ENCODE results near the gene FOXL1.

FOXL1 gene

GRCh38 chr16:86540894-86541293, 37.5 kb upstream of the FOXL1 start:
- H3K4me3 ChIP-seq (ENCODE audit: low read length), result no peak overlapping the region
- TF ChIP-seq CTCF (conservative IDR thresholded peaks at IDR 0.05; ENCODE audit: low read depth, low read length), result no peak

GRCh38 chr16:86541560-86541959, 36.8 kb upstream of the FOXL1 start:
- H3K4me3 ChIP-seq (ENCODE audit: low read length), result no peak overlapping the region
- no peak for TF ChIP-seq CTCF (conservative IDR thresholded peaks at IDR 0.05; ENCODE audit: low read depth, low read length)
- no peak for DNase-seq (ENCODE audit: low read depth)

More at GRCh38 chr16:86540894-86541293, 37.5 kb upstream of the FOXL1 start:
- no peak for DNase-seq (ENCODE audit: low read depth)

GRCh38 chr16:86542756-86543750, 35.3 kb upstream of the FOXL1 start:
- no peak for TF ChIP-seq CTCF (conservative IDR thresholded peaks at IDR 0.05; ENCODE audit: low read depth, low read length)
- H3K4me3 ChIP-seq (ENCODE audit: low read length), result no peak overlapping the region
- DNase-seq (ENCODE audit: low read depth), result no peak

GRCh38 chr16:86545481-86545880, 32.9 kb upstream of the FOXL1 start:
- no peak for DNase-seq (ENCODE audit: low read depth)
- H3K4me3 ChIP-seq (ENCODE audit: low read length), result no peak overlapping the region
- TF ChIP-seq CTCF (conservative IDR thresholded peaks at IDR 0.05; ENCODE audit: low read depth, low read length), result no peak

GRCh38 chr16:86545954-86546637, 32.3 kb upstream of the FOXL1 start:
- DNase-seq (ENCODE audit: low read depth), result no peak
- no peak for TF ChIP-seq CTCF (conservative IDR thresholded peaks at IDR 0.05; ENCODE audit: low read depth, low read length)
- no peak overlapping the region for H3K4me3 ChIP-seq (ENCODE audit: low read length)

- DNase-seq (ENCODE audit: low read depth), result no peak
- no peak for TF ChIP-seq CTCF (conservative IDR thresholded peaks at IDR 0.05; ENCODE audit: low read depth, low read length)
- H3K4me3 ChIP-seq (ENCODE audit: low read length), result no peak overlapping the region
Measured at GRCh38 chr16:86546638-86547013, 31.7 kb upstream of the FOXL1 start.
